ENCODE measurements around the gene SAP30BP.
A peak's percentile ranks its signal among the peaks of the same experiment; 100 is the strongest.

Gene SAP30BP

DNA sequence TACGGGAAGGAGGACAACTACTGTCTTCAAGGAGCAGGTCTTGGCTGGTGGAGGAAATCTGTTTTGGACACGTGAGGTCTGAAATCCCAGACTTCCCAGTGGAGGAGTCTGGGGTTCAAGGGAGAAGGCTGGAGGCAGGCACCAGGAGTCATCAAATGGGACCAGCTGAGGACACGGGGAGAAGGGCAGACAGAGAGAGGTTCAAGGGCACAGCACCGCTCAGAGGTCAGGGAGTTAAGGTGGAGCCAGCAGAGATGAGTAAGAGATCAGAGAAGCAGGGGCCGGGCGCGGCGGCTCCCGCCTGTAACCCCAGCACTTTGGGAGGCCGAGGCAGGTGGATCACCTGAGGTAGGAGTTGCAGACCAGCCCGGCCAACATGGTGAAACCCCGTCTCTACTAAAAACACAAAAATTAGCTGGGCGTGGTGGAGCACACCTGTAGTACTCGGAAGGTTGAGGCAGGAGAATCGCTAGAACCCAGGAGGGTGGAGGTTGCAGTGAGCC, 44.3 kb upstream of the SAP30BP start:
- POLR2A ChIA-PET (ENCODE audit: low non-redundant PET), result no interaction called here
- H3K27ac ChIP-seq, result no peak overlapping the region
- TF ChIP-seq, protein P1, sequence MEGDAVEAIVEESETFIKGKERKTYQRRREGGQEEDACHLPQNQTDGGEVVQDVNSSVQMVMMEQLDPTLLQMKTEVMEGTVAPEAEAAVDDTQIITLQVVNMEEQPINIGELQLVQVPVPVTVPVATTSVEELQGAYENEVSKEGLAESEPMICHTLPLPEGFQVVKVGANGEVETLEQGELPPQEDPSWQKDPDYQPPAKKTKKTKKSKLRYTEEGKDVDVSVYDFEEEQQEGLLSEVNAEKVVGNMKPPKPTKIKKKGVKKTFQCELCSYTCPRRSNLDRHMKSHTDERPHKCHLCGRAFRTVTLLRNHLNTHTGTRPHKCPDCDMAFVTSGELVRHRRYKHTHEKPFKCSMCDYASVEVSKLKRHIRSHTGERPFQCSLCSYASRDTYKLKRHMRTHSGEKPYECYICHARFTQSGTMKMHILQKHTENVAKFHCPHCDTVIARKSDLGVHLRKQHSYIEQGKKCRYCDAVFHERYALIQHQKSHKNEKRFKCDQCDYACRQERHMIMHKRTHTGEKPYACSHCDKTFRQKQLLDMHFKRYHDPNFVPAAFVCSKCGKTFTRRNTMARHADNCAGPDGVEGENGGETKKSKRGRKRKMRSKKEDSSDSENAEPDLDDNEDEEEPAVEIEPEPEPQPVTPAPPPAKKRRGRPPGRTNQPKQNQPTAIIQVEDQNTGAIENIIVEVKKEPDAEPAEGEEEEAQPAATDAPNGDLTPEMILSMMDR (conservative IDR thresholded peaks at IDR 0.05; ENCODE audit: low read depth), result no peak
- DNase-seq (ENCODE audit: low spot score), result no peak
- CTCF ChIA-PET, result interaction anchor here (1.1 to 3.7 kb wide), 2 partner anchors 11 to 22 kb away, joined by 3 to 50 read pairs; partner anchors contain the start of gene SMIM5

DNA sequence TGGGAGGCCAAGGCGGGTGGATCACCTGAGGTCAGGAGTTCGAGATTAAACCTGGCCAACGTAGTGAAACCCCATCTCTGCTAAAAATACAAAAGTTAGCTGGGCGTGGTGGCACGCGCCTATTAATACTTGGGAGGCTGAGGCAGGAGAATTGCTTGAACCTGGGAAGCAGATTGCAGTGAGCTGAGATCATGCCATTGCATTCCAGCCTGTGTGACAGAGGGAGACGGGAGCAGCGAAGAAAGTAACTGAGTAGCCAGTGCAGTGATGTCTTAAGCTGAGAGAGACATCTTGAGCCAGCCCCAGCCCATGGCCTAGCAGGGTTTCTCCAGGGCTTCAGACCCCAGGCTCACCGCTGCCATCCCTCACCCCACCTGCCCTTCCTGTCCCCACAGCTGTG, 43.8 kb upstream of the SAP30BP start:
- TF ChIP-seq, protein P1 (conservative IDR thresholded peaks at IDR 0.05; ENCODE audit: low read depth), result no peak
- 0 out of 2 replicates have a peak overlapping the region, but pooled peaks have one; percentile 9 for H3K27ac ChIP-seq
- CTCF ChIA-PET, result interaction anchor here (1.1 to 3.7 kb wide), 2 partner anchors 10 to 22 kb away, joined by 3 to 50 read pairs; partner anchors contain the start of gene SMIM5
- no peak for DNase-seq (ENCODE audit: low spot score)
- POLR2A ChIA-PET (ENCODE audit: low non-redundant PET), result no interaction called here

DNA sequence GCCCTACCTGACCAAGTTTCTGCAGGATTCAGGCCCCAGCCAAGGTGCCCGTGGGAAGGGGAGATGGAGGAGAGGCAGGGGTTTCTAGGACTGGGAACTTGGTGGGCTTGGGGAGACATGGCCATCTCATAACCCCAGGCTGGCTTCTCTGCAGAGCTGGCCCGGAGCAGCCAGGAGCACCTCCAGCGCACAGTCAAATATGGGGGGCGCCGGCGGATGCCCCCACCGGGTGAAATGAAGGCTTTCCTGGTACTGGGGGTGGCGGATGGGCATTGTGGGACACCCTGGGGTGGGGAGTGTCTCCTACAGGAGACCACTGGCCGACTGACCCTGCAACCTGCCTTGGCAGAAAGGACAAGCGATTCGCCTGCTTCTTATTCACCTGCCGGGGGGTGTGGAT, 43.1 kb upstream of the SAP30BP start:
- POLR2A ChIA-PET (ENCODE audit: low non-redundant PET), result no interaction called here

DNA sequence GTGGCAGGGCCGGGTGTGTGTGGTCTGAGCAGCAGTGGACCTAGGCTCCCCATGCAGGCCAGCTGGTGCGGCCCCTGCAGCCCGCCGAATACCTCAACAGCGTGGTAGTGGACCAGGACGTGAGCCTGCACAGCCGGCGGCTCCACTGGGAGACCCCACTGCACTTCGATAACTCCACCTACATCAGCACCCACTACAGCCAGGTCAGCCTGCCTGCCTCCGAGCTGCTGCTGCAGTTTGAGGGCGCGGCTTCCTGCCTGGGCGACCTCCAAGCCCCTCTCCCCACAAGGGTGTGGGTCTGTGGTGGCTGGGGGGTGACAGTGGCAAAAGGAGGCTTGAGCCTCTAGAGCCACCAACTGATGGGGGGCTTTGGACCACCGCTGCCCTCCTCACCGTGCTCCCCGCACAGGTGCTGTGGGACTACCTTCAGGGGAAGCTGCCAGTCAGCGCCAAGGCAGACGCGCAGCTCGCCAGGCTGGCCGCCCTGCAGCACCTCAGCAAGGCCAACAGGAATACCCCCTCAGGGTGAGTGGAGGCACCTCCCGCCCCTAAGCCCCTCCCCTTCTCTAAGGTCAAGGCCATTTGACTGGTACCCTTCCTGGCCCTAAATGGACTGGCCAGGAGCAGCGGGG, 42.3 kb upstream of the SAP30BP start:
- TF ChIP-seq, protein P1 (conservative IDR thresholded peaks at IDR 0.05; ENCODE audit: low read depth), result no peak
- H3K27ac ChIP-seq, result peak overlapping the region; percentile 9; the same call in 1 of the 2 replicates
- DNase-seq (ENCODE audit: low spot score), result no peak
- CTCF ChIA-PET, result interaction anchor here (0.5 to 3.7 kb wide), 10 partner anchors 8 to 304 kb away, joined by 3 to 50 read pairs (median 4); partner anchors contain the start of genes RECQL5, SAP30BP and SMIM5
- POLR2A ChIA-PET (ENCODE audit: low non-redundant PET), result no interaction called here

More for the DNA sequence above, 43.1 kb upstream of the SAP30BP start:
- TF ChIP-seq, protein P1 (conservative IDR thresholded peaks at IDR 0.05; ENCODE audit: low read depth), result no peak
- CTCF ChIA-PET, result interaction anchor here (3.7 kb wide), 1 partner anchor 9 kb away, joined by 50 read pairs; the partner anchor contains the start of gene SMIM5
- no peak for DNase-seq (ENCODE audit: low spot score)
- H3K27ac ChIP-seq, result peak overlapping the region; percentile 9; the same call in 1 of the 2 replicates

DNA sequence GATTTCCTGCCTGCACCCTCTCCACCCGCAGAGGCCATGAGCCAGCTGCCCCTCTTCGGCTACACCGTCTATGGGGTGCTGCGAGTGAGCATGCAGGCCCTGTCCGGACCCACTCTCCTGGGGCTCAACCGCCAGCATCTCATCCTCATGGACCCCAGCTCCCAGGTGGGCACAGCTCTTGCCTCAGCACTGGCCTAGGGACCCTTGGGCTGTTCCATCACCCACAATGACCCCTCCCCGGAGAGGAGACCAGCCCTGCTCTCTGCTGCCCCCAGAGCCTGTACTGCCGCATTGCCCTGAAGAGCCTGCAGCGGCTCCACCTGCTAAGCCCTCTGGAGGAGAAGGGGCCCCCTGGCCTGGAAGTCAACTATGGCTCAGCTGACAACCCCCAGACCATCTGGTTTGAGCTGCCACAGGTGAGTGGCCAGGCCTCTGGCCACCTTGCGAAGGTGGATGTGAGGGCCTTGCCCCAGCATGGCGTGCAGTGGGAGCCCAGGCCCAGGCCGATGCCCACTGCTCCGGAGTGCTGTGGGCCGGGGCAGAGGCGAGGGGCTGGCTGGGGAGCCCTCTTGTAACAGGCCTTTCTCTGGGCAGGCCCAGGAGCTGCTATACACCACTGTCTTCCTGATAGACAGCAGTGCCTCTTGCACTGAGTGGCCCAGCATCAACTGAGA, 41.2 kb upstream of the SAP30BP start:
- ChIA-PET CTCF (interaction anchor here (0.5 to 3.7 kb wide), 12 partner anchors 8 to 354 kb away, joined by 3 to 50 read pairs (median 4); partner anchors contain the start of gene SMIM5), POLR2A (ENCODE audit: low non-redundant PET) (no interaction called here)
- peak; percentile 32 for DNase-seq (ENCODE audit: low spot score)

More for the DNA sequence above, 41.2 kb upstream of the SAP30BP start:
- H3K27ac ChIP-seq, result peak overlapping the region; percentile 34
- TF ChIP-seq, protein P1 (conservative IDR thresholded peaks at IDR 0.05; ENCODE audit: low read depth), result peak; percentile 80
